HFFc6 (cell line): ENCODE measurements around the gene RFX7. TPM values are rescaled to one million over a fixed set of nuclear protein-coding genes. Genes with fewer than 3 reads are reported as not detected.
A peak's percentile ranks its signal among the peaks of the same experiment; 100 is the strongest.

Experiments
- DNase-seq: peaks from one replicate; pipeline ENCODE4 v3.0.0-alpha.2; 2018
- H3K27ac Mint-ChIP-seq: 2 replicates; pipeline ENCODE4 v1.8.0; 2020; ENCODE audit warnings: mild to moderate bottlenecking, mixed read lengths
- H3K27me3 Mint-ChIP-seq: 2 replicates; pipeline ENCODE4 v1.8.0; 2021; ENCODE audit warnings: mild to moderate bottlenecking, moderate library complexity, mixed read lengths; ENCODE audit not compliant: insufficient read depth
- H3K36me3 Mint-ChIP-seq: 2 replicates; pipeline ENCODE4 v1.8.0; 2021; ENCODE audit warnings: low read depth, mixed read lengths
- H3K4me1 Mint-ChIP-seq: 2 replicates; pipeline ENCODE4 v1.8.0; 2020; ENCODE audit warnings: low read depth, mixed read lengths
- H3K4me3 Mint-ChIP-seq: 2 replicates; pipeline ENCODE4 v1.8.0; 2020; ENCODE audit warnings: mild to moderate bottlenecking, moderate library complexity, mixed read lengths
- H3K9me3 Mint-ChIP-seq: 2 replicates; pipeline ENCODE4 v1.8.0; 2020; ENCODE audit warnings: mild to moderate bottlenecking, mixed read lengths
- CTCF ChIP-seq: fragments of 200-600 bp; sonication (generic); IDR thresholded peaks from 2 replicates; pipeline ENCODE4 v1.5.0; 2021; ENCODE audit warnings: antibody characterized with exemption, mild to moderate bottlenecking
- total RNA-seq, 6 experiments: library from RNA; stranded (reverse); fragmentation: NEBNext Ultra II Directional; extraction: Animal tissue kit (Norgen Biotek cat#: 25700); gene quantifications; 2 replicates in 1 of 6; 3 replicates in 5 of 6; pipeline ENCODE4 v1.2.3, GENCODE V29; 2021

RFX7 gene
- total RNA-seq, 6 experiments from 2014 or later, result 13.8 to 20.1 (median 16.5) TPM

DNA sequence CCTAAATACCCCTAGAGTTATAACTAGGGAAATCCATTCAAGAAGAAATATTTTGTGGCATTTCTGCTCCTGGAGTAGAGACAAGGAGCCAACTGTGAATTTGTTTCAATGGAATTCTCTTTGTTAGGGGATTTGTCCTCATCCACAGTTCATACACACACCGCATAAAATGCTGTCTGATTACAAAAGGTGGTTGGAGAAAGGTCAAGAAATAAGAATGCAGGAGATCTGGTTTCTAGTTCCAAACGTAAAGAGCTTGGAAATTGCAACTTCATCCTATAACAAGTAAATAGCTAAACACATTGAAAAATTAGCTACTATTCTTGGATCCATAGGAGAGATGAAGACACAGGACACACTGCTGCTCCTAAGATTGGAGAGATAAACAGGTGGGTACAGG lies 184.0 kb downstream of the RFX7 start:
- no peak for TF ChIP-seq CTCF
- Mint-ChIP-seq H3K4me1 (no peaks in the 10 kb centered on the region), H3K36me3 (no peaks in the 10 kb centered on the region), H3K9me3 (no peaks in the 10 kb centered on the region), H3K4me3 (no peak overlapping the region), H3K27ac (no peak overlapping the region), H3K27me3 (no peaks in the 10 kb centered on the region; the same call in 1 of the 2 replicates)
- no peak for DNase-seq

DNA sequence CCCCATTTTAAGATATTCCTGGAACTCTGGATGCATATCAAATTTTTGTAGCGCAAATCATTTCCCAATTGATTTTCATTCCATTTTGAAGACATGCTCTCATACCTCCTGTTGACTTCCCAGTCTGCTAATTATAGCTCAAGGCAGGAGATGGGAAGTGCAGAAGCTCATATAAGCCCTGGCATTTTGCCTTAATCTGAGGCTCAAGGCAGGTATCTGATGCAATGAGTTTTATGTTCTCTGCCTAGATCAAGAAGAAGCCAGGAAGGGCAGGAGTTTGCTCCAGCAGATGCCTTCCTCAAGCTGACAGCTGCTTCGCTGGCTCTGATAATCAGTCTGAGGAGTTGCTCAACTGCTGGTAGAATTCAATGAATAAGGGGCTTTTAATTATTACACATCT lies 184.7 kb downstream of the RFX7 start:
- Mint-ChIP-seq H3K9me3 (no peaks in the 10 kb centered on the region), H3K27ac (no peak overlapping the region), H3K4me1 (no peaks in the 10 kb centered on the region), H3K4me3 (no peak overlapping the region), H3K36me3 (no peaks in the 10 kb centered on the region), H3K27me3 (no peaks in the 10 kb centered on the region; the same call in 1 of the 2 replicates)
- DNase-seq, result no peak
- TF ChIP-seq CTCF, result no peak

- no peaks in the 10 kb centered on the region for H3K36me3 Mint-ChIP-seq
- no peak overlapping the region for H3K27ac Mint-ChIP-seq
- TF ChIP-seq CTCF, result no peak
- no peak overlapping the region for H3K4me3 Mint-ChIP-seq
- no peaks in the 10 kb centered on the region for H3K9me3 Mint-ChIP-seq
- DNase-seq, result no peak
- H3K27me3 Mint-ChIP-seq, result no peaks in the 10 kb centered on the region; the same call in 1 of the 2 replicates
- H3K4me1 Mint-ChIP-seq, result peaks cover 16% of the 10 kb centered on the region
Observed at GRCh38 chr15:56056626-56057025, 187.1 kb downstream of the RFX7 start.

- Mint-ChIP-seq H3K27me3 (peaks cover 3% of the 10 kb centered on the region; the same call in 1 of the 2 replicates), H3K27ac (peak overlapping the region; percentile 82; the same call in 1 of the 2 replicates), H3K4me1 (peaks cover 17% of the 10 kb centered on the region), H3K9me3 (no peaks in the 10 kb centered on the region), H3K36me3 (no peaks in the 10 kb centered on the region), H3K4me3 (no peak overlapping the region)
- no peak for DNase-seq
- TF ChIP-seq CTCF, result peak; percentile 57; the same call in 1 of the 2 replicates
Observed at GRCh38 chr15:56053046-56053400, 190.7 kb downstream of the RFX7 start.

DNA sequence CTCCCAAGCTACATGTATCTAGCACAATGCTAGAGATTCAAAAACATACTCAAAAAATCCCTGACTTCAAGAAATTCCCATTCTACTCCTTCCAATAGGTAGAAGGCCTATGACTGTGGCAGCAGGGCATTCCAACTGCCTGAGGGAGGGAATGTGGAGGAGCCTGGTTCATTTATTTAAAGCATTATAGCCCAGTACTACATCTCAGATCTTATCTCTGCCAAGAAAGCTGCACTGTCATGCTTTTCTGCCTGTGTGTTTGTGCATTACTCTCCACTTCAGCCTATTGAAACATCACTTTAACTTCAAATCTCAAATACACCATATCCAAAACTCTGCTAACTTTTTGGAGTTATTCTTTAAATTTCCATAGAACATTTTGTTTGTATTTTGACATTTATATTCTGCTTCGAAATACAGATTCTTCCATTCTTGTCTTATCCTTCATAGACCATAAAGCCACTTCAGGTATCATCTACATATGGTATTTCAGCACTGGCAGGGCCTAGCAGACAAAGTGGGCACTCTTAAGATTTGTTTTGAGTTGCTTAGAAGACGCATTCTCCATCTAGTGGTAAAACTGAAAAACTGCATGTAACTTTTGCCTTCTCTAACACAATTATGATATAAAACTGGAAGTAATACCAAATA lies 191.2 kb downstream of the RFX7 start:
- no peaks in the 10 kb centered on the region for H3K9me3 Mint-ChIP-seq

More for the DNA sequence above, 191.2 kb downstream of the RFX7 start:
- H3K4me1 Mint-ChIP-seq, result peaks cover 19% of the 10 kb centered on the region
- DNase-seq, result peak; percentile 57
- no peak overlapping the region for H3K4me3 Mint-ChIP-seq
- peak overlapping the region; percentile 82 for H3K27ac Mint-ChIP-seq
- TF ChIP-seq CTCF, result peak; percentile 92
- H3K27me3 Mint-ChIP-seq, result peaks cover 3% of the 10 kb centered on the region; the same call in 1 of the 2 replicates
- H3K36me3 Mint-ChIP-seq, result no peaks in the 10 kb centered on the region
